ENCODE results near the gene SNTG2. TPM values are rescaled to one million over a fixed set of nuclear protein-coding genes. Genes with fewer than 3 reads are reported as not detected.

Gene SNTG2
- total and polyA plus RNA-seq, 7 donors: 0.26 to 1.7 (median 0.73) TPM; not detected in 2

GRCh38 chr2:1350111-1350510 is 399.5 kb downstream of the SNTG2 start:
- no peak overlapping the region for H3K27ac ChIP-seq
- H3K4me1 ChIP-seq: no peaks in the 10 kb centered on the region
- ATAC-seq (no peak), DNase-seq (no peak)
- TF ChIP-seq CTCF (IDR thresholded peaks at IDR 0.05): no peak
- peaks cover 14% of the 10 kb centered on the region for H3K9me3 ChIP-seq
- intact Hi-C loops (cut with DNase I): no loop called here
- WGBS, 3 donors: 54 to 67% (median 61%) methylated on average over 5 of the region's 5 CpGs
- no peak overlapping the region for H3K4me3 ChIP-seq
- no peaks in the 10 kb centered on the region for H3K27me3 ChIP-seq (ENCODE audit: insufficient read depth in 3 of 3, low read length in 2 of 3)
- H3K36me3 ChIP-seq (ENCODE audit: insufficient read depth in 1 of 2, low read depth in 1 of 2): no peaks in the 10 kb centered on the region

GRCh38 chr2:1353124-1353523 is 402.5 kb downstream of the SNTG2 start:
- H3K4me3 ChIP-seq: no peak overlapping the region
- H3K36me3 ChIP-seq (ENCODE audit: insufficient read depth in 1 of 2, low read depth in 1 of 2): no peaks in the 10 kb centered on the region
- H3K27ac ChIP-seq: no peak overlapping the region
- H3K9me3 ChIP-seq: peaks cover 14% of the 10 kb centered on the region
- H3K4me1 ChIP-seq: no peaks in the 10 kb centered on the region
- H3K27me3 ChIP-seq (ENCODE audit: insufficient read depth in 3 of 3, low read length in 2 of 3): no peaks in the 10 kb centered on the region
- intact Hi-C loops (cut with DNase I): no loop called here
- no peak for DNase-seq
- WGBS, 3 donors: 83 to 88% (median 84%) methylated on average over 9 of the region's 9 CpGs
- no peak for TF ChIP-seq CTCF (IDR thresholded peaks at IDR 0.05)
- ATAC-seq: no peak

- peaks cover 10% of the 10 kb centered on the region for H3K9me3 ChIP-seq
- ATAC-seq (no peak), DNase-seq (no peak)
- H3K36me3 ChIP-seq (ENCODE audit: insufficient read depth in 1 of 2, low read depth in 1 of 2): no peaks in the 10 kb centered on the region
- H3K4me3 ChIP-seq: no peak overlapping the region
- H3K27ac ChIP-seq: no peak overlapping the region
- intact Hi-C loops (cut with DNase I): no loop called here
- H3K4me1 ChIP-seq: no peaks in the 10 kb centered on the region
- no peak for TF ChIP-seq CTCF (IDR thresholded peaks at IDR 0.05)
- WGBS, 3 donors: 68 to 78% (median 71%) methylated on average over 10 of the region's 10 CpGs
- no peaks in the 10 kb centered on the region for H3K27me3 ChIP-seq (ENCODE audit: insufficient read depth in 3 of 3, low read length in 2 of 3)
Measured at GRCh38 chr2:1353543-1353942, 402.9 kb downstream of the SNTG2 start.

GRCh38 chr2:1360144-1360543 is 409.5 kb downstream of the SNTG2 start:
- TF ChIP-seq CTCF (IDR thresholded peaks at IDR 0.05): no peak
- ATAC-seq (no peak), DNase-seq (no peak)
- Histone ChIP-seq H3K36me3 (ENCODE audit: insufficient read depth in 1 of 2, low read depth in 1 of 2) (no peaks in the 10 kb centered on the region), H3K9me3 (no peaks in the 10 kb centered on the region), H3K4me3 (no peak overlapping the region), H3K27me3 (ENCODE audit: insufficient read depth in 3 of 3, low read length in 2 of 3) (no peaks in the 10 kb centered on the region), H3K4me1 (no peaks in the 10 kb centered on the region), H3K27ac (no peak overlapping the region)
- intact Hi-C loops (cut with DNase I): no loop called here
- WGBS, 3 donors: 61 to 76% (median 75%) methylated on average over 1 of the region's 1 CpG

GRCh38 chr2:1360557-1361250 is 410.1 kb downstream of the SNTG2 start:
- TF ChIP-seq CTCF (IDR thresholded peaks at IDR 0.05): no peak
- H3K36me3 ChIP-seq (ENCODE audit: insufficient read depth in 1 of 2, low read depth in 1 of 2): no peaks in the 10 kb centered on the region
- WGBS, 3 donors: 66 to 76% (median 71%) methylated on average over 6 of the region's 6 CpGs
- ATAC-seq (no peak), DNase-seq (no peak)
- H3K4me1 ChIP-seq: no peaks in the 10 kb centered on the region
- intact Hi-C loops (cut with DNase I): no loop called here
- no peaks in the 10 kb centered on the region for H3K9me3 ChIP-seq
- no peaks in the 10 kb centered on the region for H3K27me3 ChIP-seq (ENCODE audit: insufficient read depth in 3 of 3, low read length in 2 of 3)
- H3K27ac ChIP-seq: no peak overlapping the region
- no peak overlapping the region for H3K4me3 ChIP-seq
